Heart left ventricle (tissue), 13 donors: ENCODE data around the gene NIP7.

ENCODE experiments used
- POLR2A ChIP-seq, 2 donors: fragments of 450-650 bp; IDR thresholded peaks; one replicate each; pipeline ENCODE4 v1.6.1; 2017; ENCODE audit warnings: antibody characterized with exemption in 2 of 2, mild to moderate bottlenecking in 2 of 2, moderate library complexity in 2 of 2
- TF ChIP-seq, protein P1 (sequence below), 12 donors: fragments of 200-600 bp; sonication (generic) in 4 of 12; IDR thresholded peaks; one replicate each; pipeline versions ENCODE4 v1.5.0 to v1.8.0; 2018 to 2022; ENCODE audit warnings: antibody characterized with exemption in 12 of 12, mild to moderate bottlenecking in 5 of 12
- donor health status: ischemic (EF 13 %, LVEDD 7.1; RV severe dilation, severe dysfunction).
- donor health status: DM: no; HTN: yes; CAD: no.
- donor health status: DM: no; HTN: no; CAD: no.
- donor health status: ischemic (EF 25% LVEDD 6.9; RV normal size, moderate dysfunction).
- donor health status: ischemic (EF 25% LVEDD 5.7; RV mildly dilated, moderate dysfunction).
- donor health status: ischemic (EF 35%, LVEDD 5.7; RV mildly dilated, moderate dysfunction).
- donor health status: nonischemic (EF 11% LVEDD 7.7; RV severe dilation, severe dysfunction).
- donor health status: DM: yes; HTN: yes; CAD: no.
- donor health status: PGD.
- donor health status: ischemic (EF 29% LVEDD 5.4; RV normal size, mild dysfunction).
- donor health status: nonischemic (EF 23%, LVEDD 6.1; RV moderate dilation, normal function).

DNA sequence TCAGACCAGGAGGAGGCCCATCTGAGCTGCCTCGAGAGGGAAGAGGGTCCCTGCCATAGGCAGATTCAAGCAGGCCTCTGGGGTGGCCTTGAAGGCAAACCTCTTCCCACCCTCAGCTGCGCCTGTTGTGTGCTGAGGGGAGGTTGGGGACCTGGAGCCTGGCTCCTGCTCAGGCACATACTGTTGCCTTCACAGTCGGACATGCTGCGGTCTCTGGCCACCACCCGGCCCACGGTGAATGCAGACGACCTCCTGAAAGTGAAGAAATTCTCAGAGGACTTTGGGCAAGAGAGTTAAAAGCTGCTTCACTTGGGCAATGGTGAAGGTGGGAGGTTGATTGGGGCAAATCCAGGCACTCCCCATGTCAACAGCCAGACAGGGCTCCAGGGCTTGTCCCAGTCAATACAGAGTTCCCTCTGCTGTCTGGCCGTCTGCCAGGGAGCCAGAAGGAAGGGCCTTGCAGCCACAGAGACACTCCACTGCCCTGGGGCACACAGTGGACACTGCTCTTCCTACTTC is 15.5 kb upstream of the NIP7 start:
- TF ChIP-seq, protein P1, sequence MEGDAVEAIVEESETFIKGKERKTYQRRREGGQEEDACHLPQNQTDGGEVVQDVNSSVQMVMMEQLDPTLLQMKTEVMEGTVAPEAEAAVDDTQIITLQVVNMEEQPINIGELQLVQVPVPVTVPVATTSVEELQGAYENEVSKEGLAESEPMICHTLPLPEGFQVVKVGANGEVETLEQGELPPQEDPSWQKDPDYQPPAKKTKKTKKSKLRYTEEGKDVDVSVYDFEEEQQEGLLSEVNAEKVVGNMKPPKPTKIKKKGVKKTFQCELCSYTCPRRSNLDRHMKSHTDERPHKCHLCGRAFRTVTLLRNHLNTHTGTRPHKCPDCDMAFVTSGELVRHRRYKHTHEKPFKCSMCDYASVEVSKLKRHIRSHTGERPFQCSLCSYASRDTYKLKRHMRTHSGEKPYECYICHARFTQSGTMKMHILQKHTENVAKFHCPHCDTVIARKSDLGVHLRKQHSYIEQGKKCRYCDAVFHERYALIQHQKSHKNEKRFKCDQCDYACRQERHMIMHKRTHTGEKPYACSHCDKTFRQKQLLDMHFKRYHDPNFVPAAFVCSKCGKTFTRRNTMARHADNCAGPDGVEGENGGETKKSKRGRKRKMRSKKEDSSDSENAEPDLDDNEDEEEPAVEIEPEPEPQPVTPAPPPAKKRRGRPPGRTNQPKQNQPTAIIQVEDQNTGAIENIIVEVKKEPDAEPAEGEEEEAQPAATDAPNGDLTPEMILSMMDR (IDR thresholded peaks at IDR 0.05), result no peak
- TF ChIP-seq POLR2A (IDR thresholded peaks at IDR 0.05), result no peak
